Measurements from ENCODE around the gene IGFL3.

The IGFL3 gene

DNA sequence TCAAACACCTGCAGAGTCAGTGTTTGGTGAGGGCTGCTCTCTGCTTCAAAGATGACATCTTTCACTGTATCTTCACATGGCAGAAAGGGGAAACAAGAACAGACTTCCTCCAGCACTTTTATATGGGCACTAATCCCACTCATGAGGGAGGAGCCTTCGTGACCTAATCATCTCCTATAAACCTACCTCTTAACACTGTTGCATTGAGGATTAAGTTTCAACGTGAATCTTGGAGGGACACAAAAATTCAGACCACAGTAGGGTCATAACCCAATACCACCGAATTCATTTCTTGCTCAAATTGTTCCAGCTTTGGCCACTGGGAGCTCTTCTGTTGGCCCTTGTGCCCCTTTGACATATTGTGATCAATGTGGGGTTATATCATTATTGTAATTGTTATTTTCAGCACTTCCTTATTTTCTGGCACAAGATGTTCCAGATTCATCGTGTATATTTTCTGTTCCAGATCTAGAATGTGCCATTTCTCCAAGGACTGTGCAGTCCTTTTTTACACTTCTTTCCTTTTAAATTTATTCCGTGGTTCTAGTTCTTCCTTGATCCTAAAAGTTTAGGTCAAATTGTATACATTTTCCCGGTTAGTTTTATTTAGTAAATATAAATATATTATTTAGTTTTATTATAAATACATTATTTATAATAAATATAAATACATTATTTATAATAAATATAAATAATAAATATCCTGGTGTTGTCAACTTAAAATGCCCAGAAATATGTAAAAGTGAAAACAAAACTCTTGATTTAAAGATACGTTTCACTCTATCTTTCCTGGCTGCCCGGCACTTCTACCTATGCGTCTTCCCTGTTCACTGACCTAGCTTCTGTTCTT lies 48.2 kb downstream of the IGFL3 start:
- no peak for DNase-seq

DNA sequence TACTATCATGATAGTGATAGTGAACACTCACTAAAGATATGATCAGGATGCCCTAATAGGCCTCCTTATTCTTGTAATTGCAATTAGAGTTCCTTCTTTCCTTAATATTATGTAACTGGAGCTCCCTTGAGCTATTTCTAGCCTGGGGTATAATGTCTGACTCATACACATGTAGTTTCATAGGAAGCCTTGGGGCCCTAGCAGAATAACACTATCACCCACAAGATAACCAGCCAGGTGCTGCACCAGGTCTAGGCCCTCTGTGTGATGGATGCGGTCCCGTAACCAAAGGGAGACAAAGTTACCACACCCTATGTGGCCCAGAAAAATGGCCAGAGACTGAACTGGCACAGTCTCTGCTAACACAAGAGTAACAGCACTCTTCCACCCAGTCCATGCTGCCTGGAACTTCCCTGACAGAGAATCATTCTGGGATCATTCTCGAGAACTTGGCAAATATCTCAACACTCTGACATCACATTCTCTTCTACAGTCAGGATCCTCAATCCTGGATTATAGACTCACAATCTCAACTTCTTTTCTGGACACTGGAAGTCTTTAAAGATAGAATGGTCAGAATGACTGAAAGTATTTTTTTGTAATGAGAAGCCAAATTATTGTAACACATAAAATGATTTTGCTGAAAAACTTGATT lies 51.1 kb downstream of the IGFL3 start:
- no peak for DNase-seq
